COLO668 (cell line): ENCODE measurements around the gene ROPN1B.

Experiments
- DNase-seq: peaks from one replicate; lab custom pipeline; 2025; ENCODE audit not compliant: unreplicated experiment; lab: John Stamatoyannopoulos, UW

ROPN1B gene

GRCh38 chr3:126026761-126027160, 57.8 kb downstream of the ROPN1B start:
- no peak for DNase-seq

DNA sequence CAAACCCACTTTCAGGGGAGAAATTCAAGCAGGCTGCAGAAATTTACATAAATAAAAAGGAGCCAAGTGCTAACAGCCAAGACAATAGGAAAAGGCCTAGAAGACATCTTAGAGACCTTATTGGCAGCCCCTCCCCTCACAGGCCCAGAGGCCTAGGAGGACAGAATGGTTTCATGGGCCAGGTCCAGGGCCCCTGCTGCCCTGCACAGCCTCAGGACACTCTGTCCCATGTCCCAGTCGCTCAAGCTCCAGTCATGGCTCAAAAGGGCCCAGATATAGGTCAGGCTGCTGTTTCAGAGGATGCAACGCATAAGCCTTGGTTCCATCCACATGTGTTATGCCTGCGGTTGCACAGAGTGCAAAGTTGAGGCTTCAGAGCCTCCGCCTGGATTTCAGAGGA, 59.1 kb downstream of the ROPN1B start:
- DNase-seq = no peak

DNA sequence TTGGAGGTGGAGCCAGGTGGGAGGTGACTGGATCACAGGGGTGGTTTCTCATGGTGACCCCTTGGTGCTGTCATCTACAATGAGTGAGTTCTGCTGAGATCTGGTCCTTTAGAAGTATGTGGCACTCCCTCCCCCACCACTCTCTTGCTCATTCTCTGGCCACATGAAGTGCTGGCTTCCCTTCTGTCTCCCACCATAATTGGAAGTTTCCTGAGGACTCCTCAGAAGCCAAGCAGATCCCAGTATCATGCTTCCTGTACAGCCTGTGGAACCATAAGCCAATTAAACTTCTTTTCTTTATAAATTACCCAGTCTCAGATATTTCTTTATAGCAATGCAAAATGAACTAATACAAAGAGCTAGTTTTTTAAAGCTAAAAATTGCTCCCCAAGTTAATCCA, 60.3 kb downstream of the ROPN1B start:
- no peak for DNase-seq

DNA sequence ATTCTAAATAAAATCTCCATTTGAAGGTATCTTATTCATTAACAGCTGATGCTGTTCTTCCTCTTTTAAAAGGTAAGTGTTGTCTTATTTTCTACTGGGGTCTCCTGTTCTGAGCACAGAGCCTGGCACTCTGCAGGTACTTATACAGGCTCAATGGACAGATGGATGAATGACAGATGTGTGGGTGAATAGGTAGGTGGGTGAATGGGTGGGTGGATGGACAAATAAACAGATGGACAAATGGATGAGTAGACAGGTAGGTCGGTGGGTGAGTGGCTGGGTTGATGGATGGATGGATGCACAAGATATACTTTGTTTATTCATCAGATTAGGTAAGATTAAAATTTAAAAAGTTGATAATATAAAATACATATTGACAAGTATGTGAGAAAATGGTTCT, 61.5 kb downstream of the ROPN1B start:
- no peak for DNase-seq

- DNase-seq = no peak
Measured at GRCh38 chr3:126031981-126032471, 63.0 kb downstream of the ROPN1B start.
